HG03439 (cell line): Measurements from ENCODE around the gene SLC38A6.

Experiments
- ATAC-seq: cut with Tn5 transposase; IDR thresholded peaks from one replicate; pipeline ENCODE4 v1.9.1; 2021; ENCODE audit warnings: mild to moderate bottlenecking, moderate library complexity; ENCODE audit not compliant: unreplicated experiment

Gene SLC38A6

DNA sequence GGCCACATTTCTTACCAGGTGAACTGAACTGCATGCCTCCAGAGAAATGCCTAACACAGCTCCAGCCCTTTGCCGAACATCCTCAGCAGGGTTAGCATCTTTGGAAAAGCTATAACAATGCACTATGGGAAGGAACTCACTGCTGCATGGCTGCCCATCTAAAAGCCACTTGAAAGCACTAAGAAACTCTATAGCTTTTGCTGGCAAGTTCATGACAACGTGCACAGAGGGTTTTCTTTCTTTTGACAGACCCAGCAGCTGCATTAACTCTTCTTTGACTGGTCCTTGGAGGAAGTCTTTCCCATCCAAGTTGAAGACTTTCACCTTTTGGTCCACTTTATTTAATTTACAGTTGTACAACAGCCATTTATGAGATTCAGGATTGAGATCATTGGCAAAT lies 5.5 kb upstream of the SLC38A6 start:
- ATAC-seq: no peak

GRCh38 chr14:60977847-60978246 lies 3.2 kb upstream of the SLC38A6 start:
- no peak for ATAC-seq

DNA sequence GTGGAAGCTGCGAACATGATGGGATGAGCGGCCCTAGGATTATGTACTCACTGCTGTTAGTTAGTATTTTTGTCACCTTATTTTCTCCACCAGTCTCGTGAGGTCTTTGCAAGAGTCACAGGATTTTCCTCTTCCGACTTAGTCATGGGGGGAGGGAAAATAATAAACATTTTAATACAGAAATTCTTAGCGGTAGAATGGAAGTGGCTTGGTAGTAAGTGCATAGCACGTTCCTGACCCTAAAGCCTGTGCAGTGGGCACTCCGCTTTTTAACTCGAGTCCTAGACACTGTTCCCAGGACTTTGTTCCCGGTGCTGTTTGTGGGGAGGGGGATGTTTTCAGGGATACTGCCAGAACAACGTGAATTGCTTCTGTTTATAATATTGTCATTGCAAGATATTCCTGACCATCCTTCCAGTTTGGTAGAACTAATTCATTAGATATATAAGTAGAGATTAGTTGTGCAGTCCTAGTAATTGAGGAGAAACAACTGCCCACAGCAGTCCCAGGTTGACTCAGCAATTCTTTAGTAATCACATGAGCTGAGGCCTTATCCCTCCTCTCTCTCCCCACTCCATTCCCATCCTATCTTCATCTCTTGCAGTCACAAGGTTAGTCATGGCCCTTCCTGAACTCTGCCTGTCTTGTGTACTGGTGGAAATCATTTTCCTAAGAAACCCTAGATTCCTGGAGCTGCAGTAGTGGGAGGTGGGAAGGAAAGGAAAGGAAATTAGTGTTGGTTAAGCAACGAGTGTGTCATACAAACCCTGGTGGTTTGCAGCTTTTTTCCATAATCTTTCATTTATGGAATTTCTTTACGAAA lies 799 bp downstream of the SLC38A6 start:
- ATAC-seq: no peak

GRCh38 chr14:60984196-60984595 lies 3.2 kb downstream of the SLC38A6 start:
- ATAC-seq: no peak

- ATAC-seq: no peak
Observed at GRCh38 chr14:60986500-60986899, 5.5 kb downstream of the SLC38A6 start.

DNA sequence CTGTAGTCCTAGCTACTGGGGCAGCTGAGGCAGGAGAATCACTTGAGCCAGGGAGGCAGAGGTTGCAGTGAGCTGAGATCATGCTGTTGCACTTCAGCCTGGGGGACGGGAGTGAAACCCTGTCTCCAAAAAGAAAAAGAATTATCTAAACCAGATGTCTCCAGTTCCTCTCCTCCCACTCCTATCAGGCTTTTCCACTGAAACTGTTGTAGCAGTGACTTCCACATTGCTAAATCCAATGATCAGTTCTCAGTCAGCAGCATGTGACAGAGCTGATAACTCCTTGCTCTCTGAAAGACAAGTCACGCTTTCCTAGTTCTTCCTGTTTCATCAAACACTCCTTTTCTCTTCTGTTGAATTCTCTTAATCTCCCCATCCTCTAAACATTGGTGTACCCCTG lies 8.6 kb downstream of the SLC38A6 start:
- no peak for ATAC-seq

GRCh38 chr14:60998617-60999016 lies 17.6 kb downstream of the SLC38A6 start:
- no peak for ATAC-seq

GRCh38 chr14:60999536-60999935 lies 18.5 kb downstream of the SLC38A6 start:
- no peak for ATAC-seq

DNA sequence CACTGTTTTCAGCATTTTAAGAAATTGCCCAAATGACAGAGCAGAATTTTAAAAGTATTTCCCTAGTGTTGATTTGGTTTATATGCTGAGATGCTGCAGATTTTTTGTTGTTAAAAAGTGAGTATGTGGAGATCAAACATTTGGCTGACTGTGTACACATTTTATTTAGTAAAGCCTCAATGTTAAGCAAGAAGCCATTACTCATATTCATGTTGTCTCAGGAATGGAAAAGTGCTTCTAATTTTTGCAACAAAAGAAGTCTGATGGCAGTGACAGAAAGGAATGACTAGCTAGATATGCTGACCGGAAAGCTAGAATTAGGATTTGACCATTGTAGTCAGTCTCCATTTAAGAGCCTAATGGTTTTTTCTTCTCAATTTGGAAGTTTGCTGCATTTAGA lies 22.5 kb downstream of the SLC38A6 start:
- ATAC-seq: no peak

DNA sequence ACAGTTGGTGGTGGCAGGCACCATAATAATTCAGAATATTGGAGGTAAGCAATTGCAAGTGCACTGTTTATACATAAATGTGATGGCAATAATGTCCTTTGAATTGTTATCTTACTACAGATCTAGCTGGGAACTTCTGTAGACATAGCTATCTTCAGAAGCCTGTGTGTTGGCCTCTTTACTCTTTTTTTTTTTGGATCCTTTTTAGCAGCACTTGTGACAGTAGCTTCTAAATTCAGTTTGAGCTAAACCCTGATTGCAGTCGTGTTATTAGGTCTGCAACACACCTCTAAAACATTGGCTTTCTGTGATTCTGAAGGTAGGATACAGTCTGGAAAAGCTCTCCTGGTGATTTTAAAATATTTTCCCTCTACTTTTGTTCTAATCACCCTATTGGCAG lies 38.5 kb downstream of the SLC38A6 start:
- no peak for ATAC-seq

DNA sequence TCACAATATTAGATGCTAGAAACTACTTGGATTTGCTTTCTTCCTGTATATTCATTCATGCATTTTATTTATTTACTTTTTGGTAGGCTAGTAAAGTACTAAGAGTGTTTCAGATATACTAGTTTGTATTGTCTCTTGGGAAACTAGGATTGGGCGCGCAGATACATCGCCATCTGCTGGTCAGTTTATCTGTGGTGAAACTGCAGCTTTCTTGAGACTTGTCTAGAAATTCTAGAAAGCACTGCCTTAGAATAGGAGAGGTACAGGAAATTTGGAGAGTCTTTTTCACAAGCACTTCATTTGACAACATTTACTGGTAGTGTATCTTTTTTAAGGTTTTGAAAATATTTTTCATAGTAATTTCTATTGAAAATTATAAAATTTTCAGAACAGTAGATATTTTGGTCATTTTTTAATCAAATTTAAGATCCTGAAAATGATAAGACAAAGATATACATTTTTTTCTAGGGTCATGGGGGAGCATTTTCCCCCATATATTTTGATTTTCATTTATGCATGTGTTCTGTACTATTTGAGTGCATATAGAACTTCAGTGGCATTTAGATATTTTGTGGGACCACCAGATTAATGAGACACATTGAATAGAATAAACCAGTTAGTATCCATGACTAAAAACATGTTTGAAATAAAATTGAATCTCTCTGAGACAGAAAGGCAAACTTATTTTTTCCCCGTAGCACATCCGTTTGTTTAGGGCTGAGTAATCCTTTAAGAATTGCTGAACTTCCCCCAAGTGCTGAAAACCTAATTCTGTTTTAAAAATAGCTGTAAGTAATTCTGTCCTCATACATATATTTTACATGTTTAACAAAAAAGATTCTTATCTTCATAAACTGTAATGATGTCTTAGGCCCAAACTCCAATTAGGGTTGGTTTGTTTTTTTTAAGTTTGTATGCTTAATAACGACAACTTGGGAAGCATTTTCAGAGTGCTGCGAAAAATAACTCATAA lies 44.5 kb downstream of the SLC38A6 start:
- ATAC-seq: no peak

- ATAC-seq: no peak
Observed at GRCh38 chr14:61026526-61026925, 45.5 kb downstream of the SLC38A6 start.

DNA sequence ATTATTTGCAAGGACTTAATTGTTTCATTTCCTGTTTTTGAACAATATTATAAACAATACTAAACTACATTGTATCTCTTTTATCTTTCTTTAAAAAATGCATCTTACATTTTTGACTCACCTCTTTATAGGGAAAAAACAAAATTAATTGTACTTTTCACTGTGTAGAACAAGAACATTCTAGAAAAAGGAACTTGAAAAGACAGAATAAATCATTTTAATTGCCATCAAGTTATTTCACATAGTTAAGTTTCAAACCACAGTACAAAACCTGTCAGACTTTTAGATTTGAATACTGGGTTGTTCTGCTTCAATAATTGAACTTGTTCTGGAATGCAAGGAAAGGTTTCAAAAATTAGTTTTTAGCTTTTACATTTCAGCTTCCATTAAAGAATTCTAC lies 50.0 kb downstream of the SLC38A6 start:
- no peak for ATAC-seq

GRCh38 chr14:61033054-61033453 lies 52.0 kb downstream of the SLC38A6 start:
- ATAC-seq: no peak

GRCh38 chr14:61033855-61034254 lies 52.8 kb downstream of the SLC38A6 start:
- no peak for ATAC-seq

GRCh38 chr14:61034416-61035120 lies 53.5 kb downstream of the SLC38A6 start:
- ATAC-seq: peak; percentile 78

DNA sequence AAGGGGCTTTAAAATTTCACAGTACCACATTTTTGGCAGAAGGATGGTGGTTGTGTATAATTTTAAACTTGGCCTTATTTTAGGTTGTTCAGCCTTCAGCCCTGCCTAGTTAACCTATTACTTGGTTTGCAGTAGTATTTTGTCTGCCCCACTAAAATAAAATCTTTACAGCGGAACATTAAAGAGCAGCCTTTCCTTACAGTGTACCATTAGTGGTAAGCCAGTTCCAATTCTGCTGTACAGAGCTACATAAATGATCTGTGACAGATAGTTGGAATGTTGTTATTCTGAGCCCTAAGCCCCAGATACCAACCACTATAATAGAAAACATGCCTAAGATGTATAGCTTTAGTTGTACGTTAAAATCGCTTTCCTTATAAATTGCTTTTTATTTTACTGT lies 56.2 kb downstream of the SLC38A6 start:
- no peak for ATAC-seq

DNA sequence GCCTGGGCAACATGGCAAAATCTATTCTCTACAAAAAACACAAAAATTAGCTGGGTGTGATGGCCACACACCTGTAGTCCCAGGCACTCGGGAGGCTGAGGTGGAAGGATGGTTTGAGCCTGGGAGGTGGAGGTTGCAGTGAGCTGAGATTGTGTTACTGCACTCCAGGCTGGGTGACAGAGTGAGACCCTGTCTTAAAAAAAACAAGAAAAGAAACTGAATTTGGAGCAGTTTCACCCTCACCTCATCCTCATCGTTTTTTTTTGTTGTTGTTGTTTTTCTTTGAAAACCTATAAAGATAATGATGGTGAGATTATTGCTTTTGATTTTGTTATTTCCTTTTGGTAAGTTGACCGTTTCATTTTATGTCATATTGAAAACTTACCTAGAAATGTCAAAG lies 60.7 kb downstream of the SLC38A6 start:
- ATAC-seq: no peak

GRCh38 chr14:61042220-61042619 lies 61.2 kb downstream of the SLC38A6 start:
- no peak for ATAC-seq

- no peak for ATAC-seq
Observed at GRCh38 chr14:61043506-61043905, 62.5 kb downstream of the SLC38A6 start.

DNA sequence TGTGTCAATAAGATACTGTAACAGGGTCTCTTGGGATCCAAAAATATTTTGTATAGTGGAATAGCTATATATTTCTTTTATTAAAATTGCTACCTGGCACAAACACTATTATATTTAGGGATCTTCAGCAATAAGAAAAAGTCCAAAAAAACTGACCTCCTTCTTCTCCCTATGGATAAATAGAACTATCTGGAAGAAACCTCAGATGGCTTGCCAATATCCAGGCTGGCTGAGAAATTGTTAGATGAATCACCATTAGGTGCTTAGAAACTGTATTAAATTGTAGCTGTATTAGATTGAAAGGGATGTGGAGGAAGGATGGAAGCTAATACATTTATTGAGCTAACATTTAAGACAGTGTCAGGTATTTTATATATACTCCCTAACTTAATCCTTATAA lies 66.0 kb downstream of the SLC38A6 start:
- no peak for ATAC-seq
